GM12878 (cell line): Measurements from ENCODE around the gene CYP26B1.

Experiments used
- MYB ChIP-seq: fragments of 150-350 bp; IDR thresholded peaks from 2 replicates; pipeline ENCODE4 v1.6.1; 2014; ENCODE audit warnings: mild to moderate bottlenecking, low read depth, low read length, borderline replicate concordance
- TF ChIP-seq, protein P1 (sequence below), 3 experiments: IDR thresholded peaks in 2 of 3; conservative IDR thresholded peaks in 1 of 3; 2 replicates each; pipeline ENCODE4 v1.5.1; 2011; ENCODE audit warnings: low read depth in 3 of 3, low read length in 3 of 3, mild to moderate bottlenecking in 3 of 3, control low read depth in 2 of 3, moderate library complexity in 2 of 3, inconsistent platforms in 1 of 3, mixed read lengths in 1 of 3; ENCODE audit not compliant: control insufficient read depth in 2 of 3, insufficient read depth in 1 of 3; ENCODE audit errors: extremely low read depth in 1 of 3
- TF ChIP-seq, protein P2 (sequence below): IDR thresholded peaks from 2 replicates; pipeline ENCODE4 v1.6.1; 2012; ENCODE audit warnings: mild to moderate bottlenecking, low read depth, low read length

DNA sequence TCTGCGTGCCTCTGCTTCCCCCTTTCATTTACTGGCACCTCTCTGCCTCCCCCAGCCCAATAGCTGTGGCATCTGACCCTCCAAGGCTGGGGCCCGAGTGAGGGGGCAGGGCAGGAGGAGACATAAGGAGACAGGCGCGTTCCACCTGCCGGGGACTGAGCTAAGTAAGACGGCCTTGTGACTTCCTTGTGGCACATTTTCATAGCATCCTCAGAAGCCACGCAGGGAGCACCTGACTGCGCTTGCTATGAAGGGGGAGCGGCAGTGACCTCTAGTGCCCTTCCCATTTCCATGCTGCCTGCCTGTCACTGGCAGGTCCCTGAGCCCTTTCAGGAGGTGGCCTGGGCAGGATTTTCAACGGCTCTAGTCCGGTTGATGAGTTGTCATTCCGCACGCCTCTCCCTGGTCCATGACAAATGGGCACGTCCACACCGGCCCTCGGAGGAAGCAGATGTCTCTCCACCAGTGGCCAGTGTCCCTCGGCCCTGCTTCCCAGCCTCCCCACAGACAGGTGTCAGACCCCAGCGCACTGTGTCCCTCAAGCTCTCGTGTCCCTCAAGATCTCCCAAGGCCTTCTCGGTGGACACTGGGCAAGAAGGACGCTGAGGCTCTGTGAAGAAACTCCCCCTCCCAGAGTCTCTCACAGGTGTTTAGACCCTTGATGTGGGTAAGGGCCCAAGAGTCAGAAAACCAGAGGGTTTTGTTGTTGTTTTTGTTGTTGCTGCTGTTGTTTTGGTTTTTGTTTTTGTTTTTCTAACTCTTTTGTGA, 42.7 kb downstream of the CYP26B1 start:
- TF ChIP-seq, protein P1, sequence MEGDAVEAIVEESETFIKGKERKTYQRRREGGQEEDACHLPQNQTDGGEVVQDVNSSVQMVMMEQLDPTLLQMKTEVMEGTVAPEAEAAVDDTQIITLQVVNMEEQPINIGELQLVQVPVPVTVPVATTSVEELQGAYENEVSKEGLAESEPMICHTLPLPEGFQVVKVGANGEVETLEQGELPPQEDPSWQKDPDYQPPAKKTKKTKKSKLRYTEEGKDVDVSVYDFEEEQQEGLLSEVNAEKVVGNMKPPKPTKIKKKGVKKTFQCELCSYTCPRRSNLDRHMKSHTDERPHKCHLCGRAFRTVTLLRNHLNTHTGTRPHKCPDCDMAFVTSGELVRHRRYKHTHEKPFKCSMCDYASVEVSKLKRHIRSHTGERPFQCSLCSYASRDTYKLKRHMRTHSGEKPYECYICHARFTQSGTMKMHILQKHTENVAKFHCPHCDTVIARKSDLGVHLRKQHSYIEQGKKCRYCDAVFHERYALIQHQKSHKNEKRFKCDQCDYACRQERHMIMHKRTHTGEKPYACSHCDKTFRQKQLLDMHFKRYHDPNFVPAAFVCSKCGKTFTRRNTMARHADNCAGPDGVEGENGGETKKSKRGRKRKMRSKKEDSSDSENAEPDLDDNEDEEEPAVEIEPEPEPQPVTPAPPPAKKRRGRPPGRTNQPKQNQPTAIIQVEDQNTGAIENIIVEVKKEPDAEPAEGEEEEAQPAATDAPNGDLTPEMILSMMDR (IDR thresholded peaks at IDR 0.05 in 2 of 3, conservative IDR thresholded peaks at IDR 0.05 in 1 of 3; ENCODE audit: control insufficient read depth in 2 of 3, extremely low read depth in 1 of 3, insufficient read depth in 1 of 3, low read depth in 3 of 3, low read length in 3 of 3), result no peak
- TF ChIP-seq, protein P2, sequence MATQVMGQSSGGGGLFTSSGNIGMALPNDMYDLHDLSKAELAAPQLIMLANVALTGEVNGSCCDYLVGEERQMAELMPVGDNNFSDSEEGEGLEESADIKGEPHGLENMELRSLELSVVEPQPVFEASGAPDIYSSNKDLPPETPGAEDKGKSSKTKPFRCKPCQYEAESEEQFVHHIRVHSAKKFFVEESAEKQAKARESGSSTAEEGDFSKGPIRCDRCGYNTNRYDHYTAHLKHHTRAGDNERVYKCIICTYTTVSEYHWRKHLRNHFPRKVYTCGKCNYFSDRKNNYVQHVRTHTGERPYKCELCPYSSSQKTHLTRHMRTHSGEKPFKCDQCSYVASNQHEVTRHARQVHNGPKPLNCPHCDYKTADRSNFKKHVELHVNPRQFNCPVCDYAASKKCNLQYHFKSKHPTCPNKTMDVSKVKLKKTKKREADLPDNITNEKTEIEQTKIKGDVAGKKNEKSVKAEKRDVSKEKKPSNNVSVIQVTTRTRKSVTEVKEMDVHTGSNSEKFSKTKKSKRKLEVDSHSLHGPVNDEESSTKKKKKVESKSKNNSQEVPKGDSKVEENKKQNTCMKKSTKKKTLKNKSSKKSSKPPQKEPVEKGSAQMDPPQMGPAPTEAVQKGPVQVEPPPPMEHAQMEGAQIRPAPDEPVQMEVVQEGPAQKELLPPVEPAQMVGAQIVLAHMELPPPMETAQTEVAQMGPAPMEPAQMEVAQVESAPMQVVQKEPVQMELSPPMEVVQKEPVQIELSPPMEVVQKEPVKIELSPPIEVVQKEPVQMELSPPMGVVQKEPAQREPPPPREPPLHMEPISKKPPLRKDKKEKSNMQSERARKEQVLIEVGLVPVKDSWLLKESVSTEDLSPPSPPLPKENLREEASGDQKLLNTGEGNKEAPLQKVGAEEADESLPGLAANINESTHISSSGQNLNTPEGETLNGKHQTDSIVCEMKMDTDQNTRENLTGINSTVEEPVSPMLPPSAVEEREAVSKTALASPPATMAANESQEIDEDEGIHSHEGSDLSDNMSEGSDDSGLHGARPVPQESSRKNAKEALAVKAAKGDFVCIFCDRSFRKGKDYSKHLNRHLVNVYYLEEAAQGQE, result no peak
- TF ChIP-seq MYB, result no peak
